ENCODE results near the gene GLIS1. TPM values are rescaled to one million over a fixed set of nuclear protein-coding genes. Genes with fewer than 3 reads are reported as not detected.

GLIS1 gene
- polyA plus RNA-seq, 1 donor (not counting 4 experiments of a cell fraction or from before 2014, with no cell fraction given) = not detected

DNA sequence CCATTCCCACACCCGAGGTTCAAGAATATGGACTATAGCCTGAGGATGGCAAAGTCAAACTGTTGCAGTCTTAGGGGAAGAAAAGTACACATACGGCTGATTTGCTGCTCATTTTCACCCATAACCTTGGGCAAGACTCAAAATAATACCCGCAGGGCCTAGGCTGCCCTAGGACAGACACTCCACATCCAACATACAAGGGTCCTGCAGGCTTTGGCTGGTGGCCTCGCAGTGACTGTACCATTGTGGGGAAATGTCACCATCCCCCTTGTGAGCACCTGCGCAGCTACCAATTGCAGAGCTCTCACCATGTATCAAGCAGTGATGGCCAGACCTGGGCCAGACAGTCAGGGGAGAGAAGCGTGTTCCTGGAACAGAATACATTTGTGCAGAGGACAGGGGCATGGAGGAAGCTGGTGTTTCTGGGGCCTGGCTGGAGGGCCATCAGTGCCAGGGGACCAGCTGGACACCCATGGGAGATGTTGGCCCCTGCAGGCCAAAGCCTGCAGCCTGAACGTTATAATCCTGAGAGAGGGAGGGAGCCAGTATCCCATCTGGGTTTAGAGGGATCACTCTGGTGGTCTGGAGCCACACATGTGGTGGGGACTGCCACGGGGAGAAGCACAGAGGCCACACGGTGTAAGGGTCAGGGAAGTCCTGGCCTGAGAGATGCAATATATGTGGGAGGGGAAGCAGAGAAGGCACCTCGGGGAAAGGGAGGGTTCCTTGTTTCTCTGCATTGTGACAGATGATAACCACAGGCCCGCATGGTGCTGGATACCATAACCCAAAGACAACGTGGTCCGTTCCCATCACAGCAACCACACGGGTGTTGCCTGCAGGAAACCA, 101.2 kb downstream of the GLIS1 start:
- Histone ChIP-seq H3K4me1 (ENCODE audit: control insufficient read depth, extremely low read depth, insufficient read depth, low read length) (peaks cover 5% of the 10 kb centered on the region), H3K27ac (ENCODE audit: control insufficient read depth, insufficient read depth, low read length) (no peak overlapping the region), H3K9ac (ENCODE audit: control insufficient read depth, extremely low read depth, insufficient read depth, low read length) (no peak overlapping the region), H3K9me3 (ENCODE audit: control insufficient read depth, low read depth, low read length) (no peaks in the 10 kb centered on the region), H4K20me1 (ENCODE audit: control insufficient read depth, extremely low read depth, insufficient read depth, low read length) (no peaks in the 10 kb centered on the region), H3K36me3 (ENCODE audit: control insufficient read depth in 2 of 2, extremely low read depth in 1 of 2, insufficient read depth in 2 of 2, low read length in 2 of 2) (no peaks in the 10 kb centered on the region), H3K27me3 (ENCODE audit: control insufficient read depth, extremely low read depth, insufficient read depth, low read length) (peaks cover 23% of the 10 kb centered on the region), H3K4me3 (ENCODE audit: control insufficient read depth in 2 of 3, extremely low read depth in 1 of 3, insufficient read depth in 2 of 3, low read depth in 1 of 3, low read length in 3 of 3) (no peak overlapping the region), H2AFZ (ENCODE audit: control insufficient read depth, low read length) (no peak overlapping the region), H3K4me2 (ENCODE audit: control insufficient read depth, extremely low read depth, insufficient read depth, low read depth, low read length) (no peak overlapping the region), H3K79me2 (ENCODE audit: control insufficient read depth, insufficient read depth, low read length) (no peaks in the 10 kb centered on the region), H3K9me1 (ENCODE audit: control insufficient read depth, extremely low read depth, insufficient read depth, low read length) (no peaks in the 10 kb centered on the region)
- FAIRE-seq (no peak), DNase-seq (ENCODE audit: low read depth, low spot score) (no peak)
- no peak for TF ChIP-seq EZH2 (IDR thresholded peaks at IDR 0.05; ENCODE audit: low read length)
- TF ChIP-seq, protein P1, sequence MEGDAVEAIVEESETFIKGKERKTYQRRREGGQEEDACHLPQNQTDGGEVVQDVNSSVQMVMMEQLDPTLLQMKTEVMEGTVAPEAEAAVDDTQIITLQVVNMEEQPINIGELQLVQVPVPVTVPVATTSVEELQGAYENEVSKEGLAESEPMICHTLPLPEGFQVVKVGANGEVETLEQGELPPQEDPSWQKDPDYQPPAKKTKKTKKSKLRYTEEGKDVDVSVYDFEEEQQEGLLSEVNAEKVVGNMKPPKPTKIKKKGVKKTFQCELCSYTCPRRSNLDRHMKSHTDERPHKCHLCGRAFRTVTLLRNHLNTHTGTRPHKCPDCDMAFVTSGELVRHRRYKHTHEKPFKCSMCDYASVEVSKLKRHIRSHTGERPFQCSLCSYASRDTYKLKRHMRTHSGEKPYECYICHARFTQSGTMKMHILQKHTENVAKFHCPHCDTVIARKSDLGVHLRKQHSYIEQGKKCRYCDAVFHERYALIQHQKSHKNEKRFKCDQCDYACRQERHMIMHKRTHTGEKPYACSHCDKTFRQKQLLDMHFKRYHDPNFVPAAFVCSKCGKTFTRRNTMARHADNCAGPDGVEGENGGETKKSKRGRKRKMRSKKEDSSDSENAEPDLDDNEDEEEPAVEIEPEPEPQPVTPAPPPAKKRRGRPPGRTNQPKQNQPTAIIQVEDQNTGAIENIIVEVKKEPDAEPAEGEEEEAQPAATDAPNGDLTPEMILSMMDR (optimal IDR thresholded peaks at IDR 0.05 in 1 of 3, IDR thresholded peaks at IDR 0.05 in 1 of 3, conservative IDR thresholded peaks at IDR 0.05 in 1 of 3; ENCODE audit: extremely low read depth in 1 of 3, insufficient read depth in 2 of 3, low read length in 3 of 3) = no peak
- dilution Hi-C loops (cut with MboI; ENCODE audit: extremely low pct_ligation_motif_present, low sequenced_read_pairs) = no loop called here

GRCh38 chr1:53636621-53637171, 102.3 kb downstream of the GLIS1 start:
- Histone ChIP-seq H3K27ac (ENCODE audit: control insufficient read depth, insufficient read depth, low read length) (no peak overlapping the region), H3K27me3 (ENCODE audit: control insufficient read depth, extremely low read depth, insufficient read depth, low read length) (peaks cover 21% of the 10 kb centered on the region), H4K20me1 (ENCODE audit: control insufficient read depth, extremely low read depth, insufficient read depth, low read length) (no peaks in the 10 kb centered on the region), H3K9me3 (ENCODE audit: control insufficient read depth, low read depth, low read length) (no peaks in the 10 kb centered on the region), H3K9me1 (ENCODE audit: control insufficient read depth, extremely low read depth, insufficient read depth, low read length) (no peaks in the 10 kb centered on the region), H3K9ac (ENCODE audit: control insufficient read depth, extremely low read depth, insufficient read depth, low read length) (no peak overlapping the region), H3K36me3 (ENCODE audit: control insufficient read depth in 2 of 2, extremely low read depth in 1 of 2, insufficient read depth in 2 of 2, low read length in 2 of 2) (no peaks in the 10 kb centered on the region), H3K4me2 (ENCODE audit: control insufficient read depth, extremely low read depth, insufficient read depth, low read depth, low read length) (no peak overlapping the region), H2AFZ (ENCODE audit: control insufficient read depth, low read length) (no peak overlapping the region), H3K79me2 (ENCODE audit: control insufficient read depth, insufficient read depth, low read length) (no peaks in the 10 kb centered on the region), H3K4me1 (ENCODE audit: control insufficient read depth, extremely low read depth, insufficient read depth, low read length) (peaks cover 5% of the 10 kb centered on the region), H3K4me3 (ENCODE audit: control insufficient read depth in 2 of 3, extremely low read depth in 1 of 3, insufficient read depth in 2 of 3, low read depth in 1 of 3, low read length in 3 of 3) (no peak overlapping the region)
- dilution Hi-C loops (cut with MboI; ENCODE audit: extremely low pct_ligation_motif_present, low sequenced_read_pairs) = no loop called here
- DNase-seq (ENCODE audit: low read depth, low spot score) (no peak), FAIRE-seq (no peak)
- no peak for TF ChIP-seq EZH2 (IDR thresholded peaks at IDR 0.05; ENCODE audit: low read length)
- TF ChIP-seq, protein P1 (optimal IDR thresholded peaks at IDR 0.05 in 1 of 3, IDR thresholded peaks at IDR 0.05 in 1 of 3, conservative IDR thresholded peaks at IDR 0.05 in 1 of 3; ENCODE audit: extremely low read depth in 1 of 3, insufficient read depth in 2 of 3, low read length in 3 of 3) = peak in 1 of 3 experiments; percentile 13

Measured in keratinocyte (primary cell).